Panc1 (cell line): ENCODE data around the gene RPS19BP1. TPM values are rescaled to one million over a fixed set of nuclear protein-coding genes. Genes with fewer than 3 reads are reported as not detected.

Experiments
- ATAC-seq: fragments of 200-7000 bp; cut with Tn5 transposase; 2 replicates; pipeline ENCODE4 v1.9.1; 2020; ENCODE audit warnings: mild to moderate bottlenecking, moderate library complexity
- BruUV-seq: library from RNA; stranded (reverse); fragments of 400-500 nt; replicated peaks from 2 replicates; lab custom pipeline; 2021; lab: Mats Ljungman, UMichigan
- CTCF ChIA-PET: fragments of 300-600 bp; sonication (Branson Sonifier 250); formaldehyde crosslinking; loops from one replicate; lab custom pipeline; 2022; ENCODE audit warnings: antibody characterized with exemption; lab: Charles Lee
- POLR2A ChIA-PET: fragments of 300-600 bp; sonication (Branson Sonifier 250); formaldehyde crosslinking; loops from one replicate; lab custom pipeline; 2022; ENCODE audit warnings: antibody characterized with exemption; lab: Charles Lee
- DNase-seq: peaks from one replicate; pipeline ENCODE4 v3.0.0-alpha.2; 2010; ENCODE audit warnings: low read depth, low spot score
- H3K27ac ChIP-seq: 2 replicates; pipeline ENCODE4 v1.5.1; 2011; ENCODE audit warnings: mild to moderate bottlenecking, low read length, inconsistent platforms
- H3K27me3 ChIP-seq: fragments of 200-500 bp; sonication (Bioruptor generic); 2 replicates; pipeline ENCODE4 v1.6.0; 2014; ENCODE audit warnings: low read length, inconsistent platforms; ENCODE audit not compliant: control insufficient read depth, insufficient read depth
- H3K36me3 ChIP-seq: fragments of 200-500 bp; sonication (Bioruptor generic); 2 replicates; pipeline ENCODE4 v1.5.1; 2014; ENCODE audit warnings: inconsistent platforms, mild to moderate bottlenecking, low read length, moderate library complexity; ENCODE audit not compliant: control insufficient read depth, insufficient read depth
- H3K4me1 ChIP-seq: 2 replicates; pipeline ENCODE4 v1.5.1; 2011; ENCODE audit warnings: inconsistent platforms, mild to moderate bottlenecking, low read length, moderate library complexity; ENCODE audit not compliant: control insufficient read depth, insufficient read depth
- H3K4me3 ChIP-seq, 2 experiments: 2 replicates each; pipeline ENCODE4 v1.5.1; 2011 to 2012; ENCODE audit warnings: low read depth in 2 of 2, low read length in 2 of 2, mild to moderate bottlenecking in 2 of 2, inconsistent platforms in 1 of 2, moderate library complexity in 1 of 2
- H3K9me3 ChIP-seq: fragments of 200-500 bp; sonication (Bioruptor generic); 2 replicates; pipeline ENCODE4 v1.5.1; 2014; ENCODE audit warnings: low read depth, mild to moderate bottlenecking, inconsistent platforms, low read length, moderate library complexity; ENCODE audit not compliant: control insufficient read depth, insufficient read depth
- POLR2AphosphoS5 ChIP-seq: IDR thresholded peaks from 2 replicates; pipeline ENCODE4 v1.6.1; 2012; ENCODE audit warnings: mild to moderate bottlenecking, low read depth, low read length, moderate library complexity
- REST ChIP-seq, 2 experiments: IDR thresholded peaks; 2 replicates each; pipeline ENCODE4 v1.6.1; 2011 to 2012; ENCODE audit warnings: low read depth in 2 of 2, control low read depth in 1 of 2, low read length in 1 of 2, mild to moderate bottlenecking in 1 of 2, moderate library complexity in 1 of 2; ENCODE audit not compliant: insufficient read depth in 1 of 2
- SIN3A ChIP-seq: IDR thresholded peaks from 2 replicates; pipeline ENCODE4 v1.6.1; 2012; ENCODE audit warnings: low read depth, mild to moderate bottlenecking, low read length, moderate library complexity, borderline replicate concordance; ENCODE audit not compliant: insufficient read depth
- TCF7L2 ChIP-seq: IDR thresholded peaks from 2 replicates; pipeline ENCODE4 v1.6.1; 2011; ENCODE audit warnings: mild to moderate bottlenecking, low read depth, low read length, inconsistent platforms
- in situ Hi-C: cut with HindIII; loops from 2 replicates; pipeline ENCODE4 v1.10.0; 2016; ENCODE audit warnings: low sequenced_read_pairs, low pct_unique_long_range_greater_than_20kb
- intact Hi-C: fragments of 100-400 bp; cut with micrococcal nuclease; formaldehyde crosslinking; loops from one replicate; pipeline ENCODE4 v1.10.0; 2022; ENCODE audit not compliant: unreplicated experiment
- total RNA-seq: library from RNA; stranded (reverse); gene quantifications from one replicate; pipeline ENCODE4 v1.2.1, GENCODE V29; 2021; ENCODE audit not compliant: unreplicated experiment

The RPS19BP1 gene
- total RNA-seq, 1 experiment from 2014 or later: 123 TPM

- Histone ChIP-seq H3K36me3 (peaks cover 15% of the 10 kb centered on the region), H3K9me3 (no peaks in the 10 kb centered on the region), H3K4me1 (peaks cover 17% of the 10 kb centered on the region), H3K27me3 (no peaks in the 10 kb centered on the region), H3K27ac (peak within 1 kb of the TSS; percentile 95), H3K4me3 (peak within 1 kb of the TSS; percentile 75 to 84)
- no TSS peak for BruUV-seq
- ATAC-seq (peak; percentile 52), DNase-seq (no peak)
- in situ Hi-C loops: no loop called here
- ChIA-PET POLR2A (interaction anchor here (0.5 to 1.1 kb wide), 6 partner anchors 9 to 592 kb away, joined by 4 to 8 read pairs (median 4); partner anchors contain the start of gene MIEF1), CTCF (interaction anchor here (0.7 to 1.0 kb wide), 3 partner anchors 24 to 534 kb away, joined by 3 to 5 read pairs (median 3); no protein-coding TSS in a partner anchor)
- TF ChIP-seq REST (IDR thresholded peaks at IDR 0.05; ENCODE audit: insufficient read depth in 1 of 2, low read depth in 2 of 2, low read length in 1 of 2): no peak
- no peak; the same call in 1 of the 2 replicates for TF ChIP-seq SIN3A
- no peak for TF ChIP-seq TCF7L2
- TF ChIP-seq POLR2AphosphoS5: peak; percentile 94
- intact Hi-C loops: no loop called here
These were observed 12.1 kb downstream of the RPS19BP1 start, which contains the start of gene ATF4 for GRCh38 chr22:39520226-39521105. Gene ATF4, plus strand, starts transcription at chr22:39520562. Its CDS starts 884 bp downstream, at chr22:39521446.

DNA sequence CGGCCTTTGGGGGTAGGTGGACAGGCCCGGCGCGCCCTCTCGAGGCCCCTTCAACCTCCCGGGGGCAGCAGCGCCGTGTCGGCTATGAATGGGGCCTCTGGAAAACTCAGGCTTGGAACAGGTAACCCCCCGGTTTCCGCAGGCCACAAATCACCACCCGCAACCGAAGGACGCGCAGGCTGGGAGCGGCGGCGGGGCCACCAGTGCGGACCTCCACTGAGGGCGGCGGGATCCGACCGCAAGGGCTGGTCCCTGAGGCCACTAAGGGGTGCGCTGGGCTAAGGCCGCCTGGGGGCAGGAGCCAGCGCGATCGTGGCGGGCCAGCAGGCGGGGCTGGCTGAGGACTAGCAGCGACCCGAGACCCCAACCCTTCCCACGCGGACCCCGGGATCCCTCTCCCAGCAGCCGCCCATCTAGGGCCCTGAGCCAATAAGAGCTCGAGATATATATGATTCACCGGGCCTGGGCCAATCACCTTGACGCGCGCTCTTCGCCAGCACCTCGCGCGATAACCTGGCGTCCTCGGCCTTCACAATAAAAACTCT lies 12.8 kb downstream of the RPS19BP1 start:
- H3K9me3 ChIP-seq: no peaks in the 10 kb centered on the region
- peaks cover 16% of the 10 kb centered on the region for H3K36me3 ChIP-seq
- BruUV-seq: TSS peak; percentile 96
- H3K27me3 ChIP-seq: no peaks in the 10 kb centered on the region
- ATAC-seq: peak; percentile 86
- ChIA-PET POLR2A (interaction anchor here (0.5 to 1.1 kb wide), 6 partner anchors 9 to 592 kb away, joined by 4 to 8 read pairs (median 4); partner anchors contain the start of gene MIEF1), CTCF (interaction anchor here (0.7 to 1.0 kb wide), 3 partner anchors 24 to 535 kb away, joined by 3 to 5 read pairs (median 3); no protein-coding TSS in a partner anchor)
- DNase-seq: peak; percentile 81
- TF ChIP-seq SIN3A (no peak), REST (IDR thresholded peaks at IDR 0.05; ENCODE audit: insufficient read depth in 1 of 2, low read depth in 2 of 2, low read length in 1 of 2) (no peak), TCF7L2 (no peak)
- peak overlapping the region; percentile 75 to 84 for H3K4me3 ChIP-seq
- peak overlapping the region; percentile 95 for H3K27ac ChIP-seq
- H3K4me1 ChIP-seq: peaks cover 17% of the 10 kb centered on the region
- in situ Hi-C loops (no loop called here), intact Hi-C loops (no loop called here)
